GM21737 (cell line): ENCODE measurements around the gene PLCB1.
"Not testable (repeated sequence)": the region's sequence is repeated elsewhere in the genome, so short reads cannot be mapped to it uniquely, and the experiment has no call there.

Experiments used
- ATAC-seq: cut with Tn5 transposase; IDR thresholded peaks from one replicate; pipeline ENCODE4 v1.9.1; 2021; ENCODE audit warnings: mild to moderate bottlenecking, moderate library complexity; ENCODE audit not compliant: unreplicated experiment

PLCB1 gene

GRCh38 chr20:8363970-8364733, 232.1 kb downstream of the PLCB1 start:
- ATAC-seq = no peak

- ATAC-seq = no peak
Measured at GRCh38 chr20:8364734-8365078, 232.6 kb downstream of the PLCB1 start.

- ATAC-seq = no peak
Measured at GRCh38 chr20:8365634-8366033, 233.6 kb downstream of the PLCB1 start.

GRCh38 chr20:8366303-8366923, 234.3 kb downstream of the PLCB1 start:
- no peak for ATAC-seq

GRCh38 chr20:8367689-8368088, 235.6 kb downstream of the PLCB1 start:
- ATAC-seq = no peak

GRCh38 chr20:8368670-8369069, 236.6 kb downstream of the PLCB1 start:
- no peak for ATAC-seq

GRCh38 chr20:8369311-8369710, 237.2 kb downstream of the PLCB1 start:
- no peak for ATAC-seq

- no peak for ATAC-seq
Measured at GRCh38 chr20:8370774-8371173, 238.7 kb downstream of the PLCB1 start.

- no peak for ATAC-seq
Measured at GRCh38 chr20:8372824-8373380, 240.8 kb downstream of the PLCB1 start.

GRCh38 chr20:8373579-8373978, 241.5 kb downstream of the PLCB1 start:
- ATAC-seq = no peak

GRCh38 chr20:8375898-8376297, 243.8 kb downstream of the PLCB1 start:
- ATAC-seq = no peak

- no peak for ATAC-seq
Measured at GRCh38 chr20:8376940-8377339, 244.9 kb downstream of the PLCB1 start.

GRCh38 chr20:8379125-8379524, 247.1 kb downstream of the PLCB1 start:
- ATAC-seq = not testable (repeated sequence)

- ATAC-seq = no peak
Measured at GRCh38 chr20:8385247-8385646, 253.2 kb downstream of the PLCB1 start.

- ATAC-seq = no peak
Measured at GRCh38 chr20:8386991-8387390, 254.9 kb downstream of the PLCB1 start.

GRCh38 chr20:8388141-8388540, 256.1 kb downstream of the PLCB1 start:
- no peak for ATAC-seq

GRCh38 chr20:8388707-8389106, 256.6 kb downstream of the PLCB1 start:
- no peak for ATAC-seq

- ATAC-seq = no peak
Measured at GRCh38 chr20:8389381-8390036, 257.4 kb downstream of the PLCB1 start.

- ATAC-seq = no peak
Measured at GRCh38 chr20:8390037-8390433, 258.0 kb downstream of the PLCB1 start.

GRCh38 chr20:8390500-8390899, 258.4 kb downstream of the PLCB1 start:
- ATAC-seq = no peak

GRCh38 chr20:8393381-8393780, 261.3 kb downstream of the PLCB1 start:
- ATAC-seq = no peak
